ENCODE data around the gene ZNF346. TPM values are rescaled to one million over a fixed set of nuclear protein-coding genes. Genes with fewer than 3 reads are reported as not detected.
A peak's percentile ranks its signal among the peaks of the same experiment; 100 is the strongest.

The ZNF346 gene
- total and polyA plus RNA-seq, 10 of the 15 experiments (the other 5 are each of a cell fraction or from before 2014, with no cell fraction given): 6.5 to 30.2 (median 24.0) TPM

DNA sequence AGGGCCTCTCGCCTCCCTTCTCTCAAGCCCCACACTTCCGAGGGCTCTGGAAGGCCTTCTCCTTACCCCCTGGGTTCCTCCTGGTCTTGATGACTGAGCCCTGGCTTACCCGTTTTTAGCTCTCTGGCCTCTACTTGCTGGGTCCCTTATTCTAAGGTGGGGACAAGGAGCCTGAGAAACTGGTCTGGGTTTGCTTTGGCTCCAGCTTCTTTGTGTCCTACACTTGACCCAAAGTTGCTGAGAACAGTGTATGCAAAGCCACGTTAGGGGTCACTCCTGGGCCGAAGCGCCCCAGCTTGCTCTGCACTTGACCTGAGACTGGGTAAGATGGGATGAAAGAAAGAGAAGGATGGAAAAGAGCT lies 788 bp downstream of the ZNF346 start:
- ChIA-PET SMC1A (ENCODE audit: uncharacterized antibody, unreplicated experiment) (interaction anchor here (0.6 to 2.5 kb wide), 5 partner anchors 10 to 363 kb away, joined by 3 to 16 read pairs (median 4); no protein-coding TSS in a partner anchor), RAD21 (ENCODE audit: unreplicated experiment) (interaction anchor here (1.0 to 2.5 kb wide), 2 partner anchors 20 to 116 kb away, joined by 3 to 10 read pairs; no protein-coding TSS in a partner anchor), POLR2A (interaction anchor here (0.8 to 1.3 kb wide), 2 partner anchors 16 to 18 kb away, joined by 3 read pairs; no protein-coding TSS in a partner anchor), CTCF (interaction anchor here (0.8 to 4.0 kb wide), 8 partner anchors 11 to 286 kb away, joined by 3 to 15 read pairs (median 4); partner anchors contain the start of gene UIMC1)
- Histone ChIP-seq H4K20me1 (ENCODE audit: control insufficient read depth, insufficient read depth) (no peaks in the 10 kb centered on the region), H3K4me3 (peak overlapping the region; percentile 87), H3K4me2 (ENCODE audit: control insufficient read depth, insufficient read depth) (peak overlapping the region; percentile 48), H3K27me3 (replicated peaks in 1 of 2; ENCODE audit: control insufficient read depth in 2 of 2, insufficient read depth in 2 of 2, low read length in 1 of 2) (no peaks in the 10 kb centered on the region), H3K36me3 (ENCODE audit: control insufficient read depth in 2 of 2, insufficient read depth in 2 of 2, low read length in 1 of 2) (no peaks in the 10 kb centered on the region), H3K4me1 (ENCODE audit: control insufficient read depth, insufficient read depth, low read length) (peaks cover 6% of the 10 kb centered on the region), H3K9ac (ENCODE audit: control insufficient read depth, insufficient read depth, low read length) (peak overlapping the region; percentile 87), H3K9me3 (replicated peaks; ENCODE audit: control insufficient read depth, insufficient read depth, low read length) (no peaks in the 10 kb centered on the region), H2AFZ (ENCODE audit: control insufficient read depth, low read depth, low read length) (peak overlapping the region; percentile 98), H3K79me2 (ENCODE audit: control insufficient read depth, insufficient read depth, low read length) (peaks cover 40% of the 10 kb centered on the region), H3K27ac (ENCODE audit: control insufficient read depth, insufficient read depth) (peak overlapping the region; percentile 80)
- DNase-seq (ENCODE audit: low read depth, low spot score) (no peak), FAIRE-seq (peak; percentile 13), ATAC-seq (peak; percentile 40)
- in situ Hi-C loops (cut with MboI) (no loop called here), intact Hi-C loops (cut with micrococcal nuclease; ENCODE audit: unreplicated experiment) (no loop called here)
- TF ChIP-seq ZZZ3 (IDR thresholded peaks at IDR 0.05; ENCODE audit: control insufficient read depth, insufficient read length, low read depth): no peak
- TF ChIP-seq RUNX3 (IDR thresholded peaks at IDR 0.05; ENCODE audit: low read length): no peak
- TF ChIP-seq, protein P1, sequence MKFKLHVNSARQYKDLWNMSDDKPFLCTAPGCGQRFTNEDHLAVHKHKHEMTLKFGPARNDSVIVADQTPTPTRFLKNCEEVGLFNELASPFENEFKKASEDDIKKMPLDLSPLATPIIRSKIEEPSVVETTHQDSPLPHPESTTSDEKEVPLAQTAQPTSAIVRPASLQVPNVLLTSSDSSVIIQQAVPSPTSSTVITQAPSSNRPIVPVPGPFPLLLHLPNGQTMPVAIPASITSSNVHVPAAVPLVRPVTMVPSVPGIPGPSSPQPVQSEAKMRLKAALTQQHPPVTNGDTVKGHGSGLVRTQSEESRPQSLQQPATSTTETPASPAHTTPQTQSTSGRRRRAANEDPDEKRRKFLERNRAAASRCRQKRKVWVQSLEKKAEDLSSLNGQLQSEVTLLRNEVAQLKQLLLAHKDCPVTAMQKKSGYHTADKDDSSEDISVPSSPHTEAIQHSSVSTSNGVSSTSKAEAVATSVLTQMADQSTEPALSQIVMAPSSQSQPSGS (IDR thresholded peaks at IDR 0.05; ENCODE audit: low read length): no peak
- no peak for TF ChIP-seq YBX1 (IDR thresholded peaks at IDR 0.05)
- TF ChIP-seq, protein P2, sequence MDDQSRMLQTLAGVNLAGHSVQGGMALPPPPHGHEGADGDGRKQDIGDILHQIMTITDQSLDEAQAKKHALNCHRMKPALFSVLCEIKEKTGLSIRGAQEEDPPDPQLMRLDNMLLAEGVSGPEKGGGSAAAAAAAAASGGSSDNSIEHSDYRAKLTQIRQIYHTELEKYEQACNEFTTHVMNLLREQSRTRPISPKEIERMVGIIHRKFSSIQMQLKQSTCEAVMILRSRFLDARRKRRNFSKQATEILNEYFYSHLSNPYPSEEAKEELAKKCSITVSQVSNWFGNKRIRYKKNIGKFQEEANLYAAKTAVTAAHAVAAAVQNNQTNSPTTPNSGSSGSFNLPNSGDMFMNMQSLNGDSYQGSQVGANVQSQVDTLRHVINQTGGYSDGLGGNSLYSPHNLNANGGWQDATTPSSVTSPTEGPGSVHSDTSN (IDR thresholded peaks at IDR 0.05; ENCODE audit: insufficient replicate concordance, low read depth, low read length): no peak
- TF ChIP-seq, protein P3, sequence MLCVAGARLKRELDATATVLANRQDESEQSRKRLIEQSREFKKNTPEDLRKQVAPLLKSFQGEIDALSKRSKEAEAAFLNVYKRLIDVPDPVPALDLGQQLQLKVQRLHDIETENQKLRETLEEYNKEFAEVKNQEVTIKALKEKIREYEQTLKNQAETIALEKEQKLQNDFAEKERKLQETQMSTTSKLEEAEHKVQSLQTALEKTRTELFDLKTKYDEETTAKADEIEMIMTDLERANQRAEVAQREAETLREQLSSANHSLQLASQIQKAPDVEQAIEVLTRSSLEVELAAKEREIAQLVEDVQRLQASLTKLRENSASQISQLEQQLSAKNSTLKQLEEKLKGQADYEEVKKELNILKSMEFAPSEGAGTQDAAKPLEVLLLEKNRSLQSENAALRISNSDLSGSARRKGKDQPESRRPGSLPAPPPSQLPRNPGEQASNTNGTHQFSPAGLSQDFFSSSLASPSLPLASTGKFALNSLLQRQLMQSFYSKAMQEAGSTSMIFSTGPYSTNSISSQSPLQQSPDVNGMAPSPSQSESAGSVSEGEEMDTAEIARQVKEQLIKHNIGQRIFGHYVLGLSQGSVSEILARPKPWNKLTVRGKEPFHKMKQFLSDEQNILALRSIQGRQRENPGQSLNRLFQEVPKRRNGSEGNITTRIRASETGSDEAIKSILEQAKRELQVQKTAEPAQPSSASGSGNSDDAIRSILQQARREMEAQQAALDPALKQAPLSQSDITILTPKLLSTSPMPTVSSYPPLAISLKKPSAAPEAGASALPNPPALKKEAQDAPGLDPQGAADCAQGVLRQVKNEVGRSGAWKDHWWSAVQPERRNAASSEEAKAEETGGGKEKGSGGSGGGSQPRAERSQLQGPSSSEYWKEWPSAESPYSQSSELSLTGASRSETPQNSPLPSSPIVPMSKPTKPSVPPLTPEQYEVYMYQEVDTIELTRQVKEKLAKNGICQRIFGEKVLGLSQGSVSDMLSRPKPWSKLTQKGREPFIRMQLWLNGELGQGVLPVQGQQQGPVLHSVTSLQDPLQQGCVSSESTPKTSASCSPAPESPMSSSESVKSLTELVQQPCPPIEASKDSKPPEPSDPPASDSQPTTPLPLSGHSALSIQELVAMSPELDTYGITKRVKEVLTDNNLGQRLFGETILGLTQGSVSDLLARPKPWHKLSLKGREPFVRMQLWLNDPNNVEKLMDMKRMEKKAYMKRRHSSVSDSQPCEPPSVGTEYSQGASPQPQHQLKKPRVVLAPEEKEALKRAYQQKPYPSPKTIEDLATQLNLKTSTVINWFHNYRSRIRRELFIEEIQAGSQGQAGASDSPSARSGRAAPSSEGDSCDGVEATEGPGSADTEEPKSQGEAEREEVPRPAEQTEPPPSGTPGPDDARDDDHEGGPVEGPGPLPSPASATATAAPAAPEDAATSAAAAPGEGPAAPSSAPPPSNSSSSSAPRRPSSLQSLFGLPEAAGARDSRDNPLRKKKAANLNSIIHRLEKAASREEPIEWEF (IDR thresholded peaks at IDR 0.05; ENCODE audit: insufficient replicate concordance, low read depth, low read length): no peak
- no peak for TF ChIP-seq RCOR1 (conservative IDR thresholded peaks at IDR 0.05; ENCODE audit: low read depth, low read length)
- TF ChIP-seq, protein P4, sequence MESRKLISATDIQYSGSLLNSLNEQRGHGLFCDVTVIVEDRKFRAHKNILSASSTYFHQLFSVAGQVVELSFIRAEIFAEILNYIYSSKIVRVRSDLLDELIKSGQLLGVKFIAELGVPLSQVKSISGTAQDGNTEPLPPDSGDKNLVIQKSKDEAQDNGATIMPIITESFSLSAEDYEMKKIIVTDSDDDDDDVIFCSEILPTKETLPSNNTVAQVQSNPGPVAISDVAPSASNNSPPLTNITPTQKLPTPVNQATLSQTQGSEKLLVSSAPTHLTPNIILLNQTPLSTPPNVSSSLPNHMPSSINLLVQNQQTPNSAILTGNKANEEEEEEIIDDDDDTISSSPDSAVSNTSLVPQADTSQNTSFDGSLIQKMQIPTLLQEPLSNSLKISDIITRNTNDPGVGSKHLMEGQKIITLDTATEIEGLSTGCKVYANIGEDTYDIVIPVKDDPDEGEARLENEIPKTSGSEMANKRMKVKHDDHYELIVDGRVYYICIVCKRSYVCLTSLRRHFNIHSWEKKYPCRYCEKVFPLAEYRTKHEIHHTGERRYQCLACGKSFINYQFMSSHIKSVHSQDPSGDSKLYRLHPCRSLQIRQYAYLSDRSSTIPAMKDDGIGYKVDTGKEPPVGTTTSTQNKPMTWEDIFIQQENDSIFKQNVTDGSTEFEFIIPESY (IDR thresholded peaks at IDR 0.05): no peak
- TF ChIP-seq POLR2AphosphoS5 (IDR thresholded peaks at IDR 0.05; ENCODE audit: low read length): no peak
- no peak for TF ChIP-seq FOS (IDR thresholded peaks at IDR 0.05; ENCODE audit: borderline replicate concordance, extremely low read depth, insufficient read length)
- TF ChIP-seq HCFC1 (IDR thresholded peaks at IDR 0.05; ENCODE audit: low read length): no peak
- TF ChIP-seq, protein P5, sequence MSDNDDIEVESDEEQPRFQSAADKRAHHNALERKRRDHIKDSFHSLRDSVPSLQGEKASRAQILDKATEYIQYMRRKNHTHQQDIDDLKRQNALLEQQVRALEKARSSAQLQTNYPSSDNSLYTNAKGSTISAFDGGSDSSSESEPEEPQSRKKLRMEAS (IDR thresholded peaks at IDR 0.05; ENCODE audit: low read depth, low read length): no peak
- TF ChIP-seq CEBPB (IDR thresholded peaks at IDR 0.05; ENCODE audit: borderline replicate concordance in 1 of 2, low read depth in 2 of 2, low read length in 2 of 2): no peak
- no peak for TF ChIP-seq RELA (IDR thresholded peaks at IDR 0.05; ENCODE audit: borderline replicate concordance, partially characterized antibody)
- no TSS peak for BruUV-seq (replicated peaks)
- 0% methylated on average over 6 of the region's 6 CpGs for WGBS (ENCODE audit: insufficient coverage, insufficient replicate concordance, low lambda C conversion rate, missing lambda C conversion rate)
